Measurements from ENCODE around the gene EPM2AIP1.

EPM2AIP1 gene

DNA sequence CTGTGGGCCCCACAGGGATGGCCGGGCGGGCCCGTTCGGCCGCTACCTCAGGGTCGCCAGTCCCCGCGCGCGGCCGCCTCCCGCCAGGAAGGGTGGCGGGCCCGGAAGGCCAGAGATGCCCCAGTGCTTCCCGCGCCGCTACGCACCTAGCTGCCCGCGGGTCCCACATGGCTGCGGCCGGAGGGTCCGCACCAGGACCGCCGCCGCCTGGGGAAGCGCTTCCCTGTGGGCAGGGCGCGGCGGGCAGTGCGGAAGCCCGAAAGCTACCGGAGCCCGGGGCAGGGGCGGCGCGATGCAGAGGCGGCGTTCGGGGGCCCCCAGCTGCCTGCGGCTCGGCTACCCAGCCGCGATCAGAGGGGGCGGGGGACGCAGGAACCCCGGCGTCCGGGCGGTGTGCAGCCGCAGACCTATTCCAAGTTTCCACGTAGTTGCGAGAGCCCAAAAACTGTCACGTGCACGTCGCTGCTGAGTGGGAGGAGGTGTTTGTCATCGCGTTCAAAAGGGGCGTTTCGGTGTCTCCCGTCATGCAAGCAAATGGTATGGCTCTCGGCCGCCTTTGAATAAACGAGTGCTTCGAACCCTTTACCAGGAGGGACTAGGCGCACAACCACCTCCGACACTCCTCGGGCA lies 48.2 kb downstream of the EPM2AIP1 start, which contains the start of gene TRANK1:
Gene TRANK1 (minus strand): TSS at position 414 of the 630 bp plus-strand sequence. CDS start 245 bp downstream, at position 169.
- DNase-seq: peak; percentile 87

DNA sequence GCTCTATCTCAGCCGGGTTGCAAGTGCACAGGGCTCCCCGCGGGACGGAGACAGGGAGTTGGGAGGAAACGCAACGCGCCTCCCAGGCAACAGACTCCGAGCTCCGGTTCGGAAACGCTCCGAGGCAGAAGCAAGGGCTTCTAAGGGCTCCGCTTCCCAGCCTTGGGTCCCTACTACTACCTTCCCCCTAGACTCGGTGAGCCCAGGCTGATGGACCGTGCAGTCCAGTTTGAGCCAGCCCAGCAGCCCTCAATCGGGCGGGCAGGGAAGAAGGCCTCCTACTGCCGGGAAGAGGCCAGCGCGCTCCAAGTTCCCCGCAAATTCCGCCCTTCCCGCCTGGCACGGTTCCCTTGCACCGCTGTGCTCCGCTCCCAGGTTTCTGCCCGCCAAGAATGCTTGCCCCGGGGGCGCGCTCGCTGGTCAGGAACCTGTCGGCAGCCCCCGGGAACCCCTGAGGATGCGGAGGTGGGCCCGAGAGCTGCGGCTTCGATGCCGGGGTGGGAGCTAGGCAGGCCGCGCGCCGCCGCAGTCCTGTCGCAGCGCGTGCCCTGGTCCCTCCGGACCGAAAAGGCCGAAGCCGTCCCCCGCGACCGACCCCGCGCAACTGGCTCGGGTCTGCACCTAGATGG lies 48.8 kb downstream of the EPM2AIP1 start:
- peak; percentile 35 for DNase-seq

DNA sequence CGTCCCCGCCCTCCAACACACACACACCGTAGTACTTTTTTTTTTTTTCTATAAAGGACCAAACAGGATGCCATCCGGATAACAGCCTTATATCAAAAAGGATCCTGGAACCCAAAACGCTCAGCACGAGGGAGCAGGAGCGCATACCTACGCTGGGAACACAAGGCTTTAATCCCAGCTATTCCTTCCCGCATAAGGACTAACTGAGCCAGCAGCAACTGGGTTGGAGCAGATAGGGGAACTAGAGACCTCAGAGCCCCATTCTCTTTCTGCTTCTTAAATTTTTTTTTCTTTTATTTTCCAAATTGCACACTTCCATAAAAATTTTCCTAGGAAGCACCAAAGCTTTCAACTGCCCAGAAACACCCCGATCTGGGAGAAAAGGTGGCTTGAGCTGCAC lies 49.3 kb downstream of the EPM2AIP1 start:
- no peak for DNase-seq

DNA sequence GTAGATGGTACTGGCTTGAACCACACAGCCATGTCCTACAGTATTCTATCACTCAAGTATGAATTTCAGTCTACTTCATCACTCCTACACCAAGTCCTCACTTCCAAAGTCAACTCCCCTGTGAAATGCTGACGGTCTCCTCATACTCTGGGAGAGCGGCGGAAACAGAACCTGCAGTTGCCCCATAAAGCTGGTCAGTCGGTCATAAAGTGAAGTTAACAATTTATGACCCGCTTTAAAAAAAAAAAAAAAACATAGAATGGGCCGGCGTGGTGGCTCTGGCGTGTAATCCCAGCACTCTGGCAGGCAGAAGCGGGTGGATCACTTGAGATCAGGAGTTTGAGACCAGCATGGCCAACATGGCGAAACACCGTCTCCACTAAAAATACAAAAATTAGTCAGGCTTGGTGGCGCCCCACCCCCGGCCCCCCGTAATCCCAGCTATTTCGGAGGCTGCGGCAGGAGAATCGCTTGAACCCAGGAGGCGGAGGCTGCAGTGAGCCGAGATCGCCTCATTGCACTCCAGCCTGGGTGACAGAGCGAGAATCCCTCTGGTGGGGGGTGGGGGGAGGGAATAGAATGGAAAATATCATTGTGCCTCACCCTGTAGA lies 50.2 kb downstream of the EPM2AIP1 start:
- no peak for DNase-seq

DNA sequence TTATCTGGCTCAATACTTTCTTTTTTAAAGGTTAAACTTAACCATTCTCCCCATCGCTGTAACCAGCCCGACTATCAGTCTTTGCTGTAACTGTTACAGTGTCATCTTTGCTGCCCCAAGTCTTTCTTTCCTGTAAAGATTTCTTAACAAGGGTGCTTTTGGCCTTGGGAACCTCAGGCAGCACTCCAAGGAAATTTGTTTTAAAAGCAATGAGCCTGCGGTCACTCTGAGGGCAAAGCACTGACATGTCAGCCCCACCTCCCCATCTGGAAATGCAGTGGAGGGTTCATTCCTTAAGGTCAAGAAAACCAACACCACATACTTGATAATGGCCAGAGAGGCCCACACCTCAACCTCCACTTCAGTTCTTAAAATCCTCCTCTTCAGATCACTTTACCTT lies 51.3 kb downstream of the EPM2AIP1 start:
- no peak for DNase-seq

DNA sequence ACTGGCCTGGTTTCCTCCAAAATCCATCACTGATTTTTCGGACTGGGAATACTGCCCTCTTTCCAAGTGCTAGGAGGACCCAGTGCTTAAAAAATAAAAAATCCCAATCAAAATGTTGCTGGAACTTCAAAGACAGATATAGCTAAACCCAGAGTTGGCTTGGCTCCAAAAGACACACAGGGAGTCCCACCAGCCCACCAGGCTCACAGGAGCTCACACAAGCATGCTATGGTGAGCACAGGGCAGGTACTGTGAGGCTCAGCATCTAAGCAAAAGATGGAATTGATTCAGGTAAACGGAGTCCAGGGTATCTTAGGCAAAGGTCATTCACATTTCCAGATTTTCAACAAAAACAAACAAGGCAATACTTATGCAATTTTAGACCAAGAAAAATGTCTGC lies 51.8 kb downstream of the EPM2AIP1 start:
- DNase-seq: no peak

DNA sequence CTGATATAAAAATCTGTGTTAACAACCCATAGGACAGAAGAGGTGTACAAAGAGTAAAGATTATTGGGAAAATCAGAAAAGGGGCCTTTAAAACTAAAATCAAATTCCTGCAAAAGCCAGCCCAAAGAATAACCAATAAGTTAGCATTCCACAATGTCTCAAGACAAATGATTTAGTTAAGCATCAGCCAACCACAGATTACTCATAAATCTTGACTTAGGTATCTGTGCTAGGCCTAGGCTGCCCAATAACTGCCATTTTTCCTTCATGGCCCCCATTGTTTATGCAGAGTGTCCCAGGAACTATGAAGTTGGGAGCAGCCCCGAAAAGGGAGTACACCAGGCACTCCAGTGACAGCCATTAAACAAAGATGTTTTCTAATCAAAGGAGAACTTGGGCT lies 55.4 kb downstream of the EPM2AIP1 start:
- no peak for DNase-seq

Data from activated naive CD4-positive, alpha-beta T cell treated with Interleukin-2 at 50 U/mL for 16 hours (primary cell).